Gastrocnemius medialis (tissue), 4 donors: ENCODE data around the gene RASGRP3.

Source experiments
- POLR2A ChIP-seq, 2 donors: fragments of 450-650 bp; IDR thresholded peaks; one replicate each; pipeline ENCODE4 v1.6.1; 2017; ENCODE audit warnings: antibody characterized with exemption in 2 of 2, mild to moderate bottlenecking in 2 of 2, moderate library complexity in 2 of 2
- TF ChIP-seq, protein P1 (sequence below), 5 experiments: fragments of 450-650 bp in 3 of 5; fragments of 200-600 bp in 2 of 5; sonication (generic) in 2 of 5; IDR thresholded peaks in 4 of 5; conservative IDR thresholded peaks in 1 of 5; 1 replicate in 4 of 5; 2 replicates in 1 of 5; pipeline ENCODE4 v1.5.1; 2016 to 2019; ENCODE audit warnings: antibody characterized with exemption in 5 of 5, mild to moderate bottlenecking in 3 of 5, moderate library complexity in 3 of 5

DNA sequence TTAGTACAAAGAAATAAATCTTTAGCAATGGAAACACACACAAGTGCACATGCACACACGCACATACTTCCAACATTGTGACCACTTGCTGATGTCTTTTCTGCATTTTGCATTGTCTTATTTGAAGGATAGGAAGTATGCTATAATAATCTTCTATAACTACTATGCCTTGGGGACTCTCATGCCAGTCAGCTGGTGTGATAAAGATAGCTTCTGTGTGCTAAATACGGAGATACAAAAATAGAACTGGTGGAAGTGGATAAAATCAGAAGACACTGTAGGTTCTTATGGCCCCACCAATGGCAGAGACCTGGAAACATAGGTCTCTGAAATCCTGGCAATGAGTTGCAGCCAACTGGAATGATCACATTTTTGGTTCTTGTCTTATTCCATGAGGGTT lies 31.5 kb upstream of the RASGRP3 start:
- TF ChIP-seq, protein P1, sequence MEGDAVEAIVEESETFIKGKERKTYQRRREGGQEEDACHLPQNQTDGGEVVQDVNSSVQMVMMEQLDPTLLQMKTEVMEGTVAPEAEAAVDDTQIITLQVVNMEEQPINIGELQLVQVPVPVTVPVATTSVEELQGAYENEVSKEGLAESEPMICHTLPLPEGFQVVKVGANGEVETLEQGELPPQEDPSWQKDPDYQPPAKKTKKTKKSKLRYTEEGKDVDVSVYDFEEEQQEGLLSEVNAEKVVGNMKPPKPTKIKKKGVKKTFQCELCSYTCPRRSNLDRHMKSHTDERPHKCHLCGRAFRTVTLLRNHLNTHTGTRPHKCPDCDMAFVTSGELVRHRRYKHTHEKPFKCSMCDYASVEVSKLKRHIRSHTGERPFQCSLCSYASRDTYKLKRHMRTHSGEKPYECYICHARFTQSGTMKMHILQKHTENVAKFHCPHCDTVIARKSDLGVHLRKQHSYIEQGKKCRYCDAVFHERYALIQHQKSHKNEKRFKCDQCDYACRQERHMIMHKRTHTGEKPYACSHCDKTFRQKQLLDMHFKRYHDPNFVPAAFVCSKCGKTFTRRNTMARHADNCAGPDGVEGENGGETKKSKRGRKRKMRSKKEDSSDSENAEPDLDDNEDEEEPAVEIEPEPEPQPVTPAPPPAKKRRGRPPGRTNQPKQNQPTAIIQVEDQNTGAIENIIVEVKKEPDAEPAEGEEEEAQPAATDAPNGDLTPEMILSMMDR (IDR thresholded peaks at IDR 0.05 in 4 of 5, conservative IDR thresholded peaks at IDR 0.05 in 1 of 5), result no peak
- TF ChIP-seq POLR2A (IDR thresholded peaks at IDR 0.05), result no peak
